Measurements from ENCODE around the gene SIGLEC1.

The SIGLEC1 gene

DNA sequence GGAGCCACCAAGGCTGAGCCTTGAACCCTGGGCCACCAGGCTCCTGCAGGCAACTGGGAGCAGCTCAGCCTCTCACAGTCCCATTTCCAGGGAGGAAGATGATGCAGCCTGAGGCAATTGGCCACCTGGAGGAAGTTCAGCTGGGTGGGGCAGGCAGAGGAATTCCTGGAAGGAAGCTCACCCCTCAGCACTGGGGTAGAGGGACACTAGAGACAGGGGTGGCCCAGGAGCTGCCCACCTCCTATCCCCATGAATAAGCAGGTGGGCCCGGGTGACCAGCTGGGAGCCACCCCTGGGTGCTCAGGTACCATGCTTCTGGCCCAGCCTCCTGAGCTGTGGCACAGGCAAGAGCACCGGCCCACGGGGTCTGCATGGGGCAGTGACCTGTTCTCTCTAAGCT lies 16.5 kb upstream of the SIGLEC1 start:
- no peak overlapping the region for H3K4me3 ChIP-seq (ENCODE audit: low read length)
- TF ChIP-seq, protein P1, sequence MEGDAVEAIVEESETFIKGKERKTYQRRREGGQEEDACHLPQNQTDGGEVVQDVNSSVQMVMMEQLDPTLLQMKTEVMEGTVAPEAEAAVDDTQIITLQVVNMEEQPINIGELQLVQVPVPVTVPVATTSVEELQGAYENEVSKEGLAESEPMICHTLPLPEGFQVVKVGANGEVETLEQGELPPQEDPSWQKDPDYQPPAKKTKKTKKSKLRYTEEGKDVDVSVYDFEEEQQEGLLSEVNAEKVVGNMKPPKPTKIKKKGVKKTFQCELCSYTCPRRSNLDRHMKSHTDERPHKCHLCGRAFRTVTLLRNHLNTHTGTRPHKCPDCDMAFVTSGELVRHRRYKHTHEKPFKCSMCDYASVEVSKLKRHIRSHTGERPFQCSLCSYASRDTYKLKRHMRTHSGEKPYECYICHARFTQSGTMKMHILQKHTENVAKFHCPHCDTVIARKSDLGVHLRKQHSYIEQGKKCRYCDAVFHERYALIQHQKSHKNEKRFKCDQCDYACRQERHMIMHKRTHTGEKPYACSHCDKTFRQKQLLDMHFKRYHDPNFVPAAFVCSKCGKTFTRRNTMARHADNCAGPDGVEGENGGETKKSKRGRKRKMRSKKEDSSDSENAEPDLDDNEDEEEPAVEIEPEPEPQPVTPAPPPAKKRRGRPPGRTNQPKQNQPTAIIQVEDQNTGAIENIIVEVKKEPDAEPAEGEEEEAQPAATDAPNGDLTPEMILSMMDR (IDR thresholded peaks at IDR 0.05; ENCODE audit: insufficient read depth, low read depth, low read length, missing control alignments), result no peak
- DNase-seq (ENCODE audit: low read depth), result no peak

DNA sequence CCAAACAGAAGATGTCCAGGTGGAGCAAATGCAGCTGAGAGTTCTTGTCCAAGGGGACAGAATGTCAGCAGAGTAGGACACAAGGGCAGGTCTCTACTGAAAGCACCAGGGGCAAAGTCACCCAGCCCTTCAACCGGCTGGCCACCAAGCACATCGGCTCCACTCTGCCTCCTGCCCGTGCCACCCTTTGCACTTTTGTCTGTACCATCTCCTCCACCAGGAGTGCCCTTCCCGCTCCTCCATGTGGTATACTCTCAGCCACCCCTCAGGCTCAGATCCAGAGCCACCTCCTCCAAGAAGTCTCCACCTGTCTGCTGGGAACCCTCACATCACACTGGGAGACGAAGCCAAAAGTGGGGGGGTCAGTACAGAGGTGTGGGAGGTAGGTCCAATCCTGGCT lies 16.0 kb upstream of the SIGLEC1 start:
- TF ChIP-seq, protein P1 (IDR thresholded peaks at IDR 0.05; ENCODE audit: insufficient read depth, low read depth, low read length, missing control alignments), result no peak
- H3K4me3 ChIP-seq (ENCODE audit: low read length), result no peak overlapping the region
- DNase-seq (ENCODE audit: low read depth), result no peak

DNA sequence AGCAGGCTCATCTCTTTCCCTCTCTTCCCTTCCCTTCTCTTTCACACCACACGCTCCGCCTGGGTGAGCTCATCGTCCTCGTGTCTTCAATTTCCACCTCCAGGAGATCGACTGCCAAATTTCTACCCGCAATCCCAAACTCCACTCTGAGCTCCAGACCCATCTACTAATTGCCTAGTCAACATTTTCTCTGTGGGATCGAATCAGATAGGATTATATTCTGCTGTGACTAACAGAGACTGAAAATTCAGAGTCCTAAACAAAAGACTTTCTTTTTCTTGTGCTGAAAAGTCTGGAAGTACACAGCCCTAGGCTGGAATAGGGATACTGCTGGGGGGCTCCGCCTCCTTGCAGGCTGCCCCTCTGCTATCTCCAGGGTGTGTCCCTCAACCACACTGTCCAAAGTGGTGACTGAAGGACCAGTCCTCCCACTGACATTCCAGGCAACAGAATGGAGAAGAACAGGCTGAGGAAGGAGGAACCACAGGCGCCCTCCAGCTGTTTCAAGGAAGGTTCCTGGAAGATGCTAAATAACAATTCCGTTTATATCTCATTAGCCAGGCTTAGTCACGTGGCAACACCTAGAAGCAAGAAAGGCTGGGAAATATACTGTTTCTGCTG lies 15.1 kb upstream of the SIGLEC1 start:
- no peak overlapping the region for H3K4me3 ChIP-seq (ENCODE audit: low read length)
- TF ChIP-seq, protein P1 (IDR thresholded peaks at IDR 0.05; ENCODE audit: insufficient read depth, low read depth, low read length, missing control alignments), result no peak
- peak; percentile 27 for DNase-seq (ENCODE audit: low read depth)

DNA sequence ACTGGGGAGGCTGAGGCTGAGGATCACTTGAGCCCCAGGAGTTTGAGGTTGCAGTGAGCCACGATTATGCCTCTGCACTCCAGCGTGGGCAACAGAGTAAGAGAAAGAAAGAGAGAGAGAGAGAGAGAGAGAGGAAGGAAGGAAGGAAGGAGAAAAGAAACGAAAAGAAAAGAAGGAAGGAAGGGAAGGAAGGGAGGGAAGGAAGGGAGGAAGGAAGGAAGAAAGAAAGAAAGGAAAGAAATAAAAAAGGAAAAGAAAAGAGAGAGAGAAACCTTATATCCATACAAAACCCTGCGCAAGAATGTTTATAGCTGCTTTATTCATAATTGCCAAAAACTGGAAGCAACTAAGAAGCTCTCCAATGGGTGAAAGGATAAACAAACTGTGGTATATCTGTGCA lies 12.0 kb upstream of the SIGLEC1 start:
- no peak overlapping the region for H3K4me3 ChIP-seq (ENCODE audit: low read length)
- TF ChIP-seq, protein P1 (IDR thresholded peaks at IDR 0.05; ENCODE audit: insufficient read depth, low read depth, low read length, missing control alignments), result no peak
- DNase-seq (ENCODE audit: low read depth), result no peak

DNA sequence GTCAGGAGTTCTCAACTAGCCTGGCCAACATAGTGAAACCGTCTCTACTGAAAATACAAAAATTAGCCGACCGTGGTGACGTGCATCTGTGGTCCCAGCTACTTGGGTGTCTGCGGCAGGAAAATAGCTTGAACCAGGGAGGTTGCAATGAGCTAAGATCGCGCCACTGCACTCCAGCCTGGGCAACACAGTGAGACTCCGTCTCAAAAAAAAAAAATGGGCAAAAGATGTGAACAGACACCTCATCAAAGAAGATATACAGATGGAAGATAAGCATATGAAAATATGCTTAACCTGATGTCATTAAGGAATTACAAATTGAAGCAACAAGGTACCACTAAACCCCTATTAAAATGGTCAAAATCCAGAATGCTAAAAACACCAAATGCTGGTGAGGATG lies 10.9 kb upstream of the SIGLEC1 start:
- DNase-seq (ENCODE audit: low read depth), result no peak
- TF ChIP-seq, protein P1 (IDR thresholded peaks at IDR 0.05; ENCODE audit: insufficient read depth, low read depth, low read length, missing control alignments), result no peak
- no peak overlapping the region for H3K4me3 ChIP-seq (ENCODE audit: low read length)

DNA sequence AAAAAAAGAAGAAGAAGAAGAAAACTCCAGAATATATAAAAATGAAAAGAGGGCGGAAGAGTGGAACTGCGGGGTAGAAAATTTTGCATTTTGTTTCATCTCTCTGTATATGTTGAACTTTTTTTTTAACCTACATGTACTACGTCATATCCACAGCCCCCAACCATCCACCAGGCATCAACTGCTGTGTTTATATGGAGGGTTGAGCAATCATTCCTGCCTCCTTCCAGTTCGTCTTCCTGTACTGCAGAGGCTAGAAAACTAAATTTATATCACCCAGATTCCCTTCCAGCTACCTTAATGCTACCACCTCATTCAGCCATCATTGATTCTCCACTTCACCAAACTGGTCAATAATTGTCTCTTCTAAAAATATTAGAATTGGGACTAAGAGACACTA lies 9.5 kb upstream of the SIGLEC1 start:
- TF ChIP-seq, protein P1 (IDR thresholded peaks at IDR 0.05; ENCODE audit: insufficient read depth, low read depth, low read length, missing control alignments), result no peak
- no peak for DNase-seq (ENCODE audit: low read depth)
- no peak overlapping the region for H3K4me3 ChIP-seq (ENCODE audit: low read length)

DNA sequence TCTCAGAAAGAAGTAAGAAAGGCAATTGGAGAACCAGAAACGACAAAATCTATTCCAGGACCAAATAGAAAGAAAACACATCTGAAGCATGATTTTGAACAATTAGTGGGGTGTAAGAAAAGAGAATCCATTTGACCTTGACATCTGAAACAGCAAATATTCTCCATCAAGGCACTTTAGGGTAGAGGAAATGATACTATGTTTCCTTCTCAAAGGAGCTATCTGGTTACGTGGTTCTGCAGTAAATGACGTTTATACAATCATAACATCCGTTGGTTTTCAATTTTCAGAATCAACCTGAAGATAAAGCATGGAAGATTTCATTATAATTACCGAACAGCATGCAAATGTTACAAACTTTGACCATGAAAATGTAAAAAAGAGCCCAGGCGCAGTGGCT lies 8.2 kb upstream of the SIGLEC1 start:
- no peak for DNase-seq (ENCODE audit: low read depth)
- TF ChIP-seq, protein P1 (IDR thresholded peaks at IDR 0.05; ENCODE audit: insufficient read depth, low read depth, low read length, missing control alignments), result no peak
- H3K4me3 ChIP-seq (ENCODE audit: low read length), result no peak overlapping the region

Measured in epithelial cell of esophagus (primary cell).